Measurements from ENCODE around the gene COL20A1. TPM values are rescaled to one million over a fixed set of nuclear protein-coding genes. Genes with fewer than 3 reads are reported as not detected.

COL20A1 gene
- total and polyA plus RNA-seq, 4 donors = 0.06 to 0.09 TPM; not detected in 2

DNA sequence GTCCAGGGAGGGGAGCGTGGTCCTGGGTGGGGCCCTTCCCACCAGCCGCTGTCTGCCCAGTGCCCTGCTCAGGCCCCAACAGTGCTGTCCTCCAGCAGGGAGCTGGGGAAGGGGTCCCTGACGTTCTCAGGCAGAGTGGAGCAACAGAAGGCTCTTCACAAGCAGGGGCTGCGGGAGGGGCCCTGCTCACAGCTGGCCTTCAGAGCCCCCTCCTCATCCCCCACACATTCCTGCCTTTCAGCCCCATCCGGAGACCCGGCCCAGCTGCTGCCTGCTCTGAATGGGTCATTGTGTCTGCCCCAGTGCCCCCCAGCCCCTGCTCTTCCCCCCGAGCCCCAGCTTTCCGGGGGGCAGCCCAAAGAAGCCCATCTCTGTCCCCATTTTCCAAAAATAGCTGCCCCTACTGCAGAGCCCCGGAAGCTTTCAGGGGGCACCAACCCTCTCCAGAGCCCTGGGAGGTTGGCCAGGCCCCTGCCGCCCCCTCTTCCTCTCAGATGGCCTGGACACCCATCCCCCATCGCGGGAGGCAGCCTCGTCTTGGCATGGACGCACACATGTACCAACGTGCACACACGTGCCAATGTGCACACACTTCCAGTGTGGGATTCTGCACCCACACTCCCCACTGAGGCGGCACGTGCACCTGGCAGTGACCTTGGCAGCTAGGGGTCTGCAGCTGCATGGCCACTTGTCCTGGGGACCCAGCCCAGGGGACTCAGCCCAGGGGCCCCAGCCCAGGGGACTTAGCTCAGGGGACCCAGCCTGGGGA, 3.7 kb downstream of the COL20A1 start:
- Histone ChIP-seq H3K9ac (ENCODE audit: insufficient read depth in 1 of 2, low read length in 2 of 2) (no peak overlapping the region), H3K4me1 (ENCODE audit: control insufficient read depth in 5 of 5, insufficient read depth in 5 of 5, low read length in 5 of 5) (peaks cover 0 to 21% (median 0%) of the 10 kb centered on the region in 5 donors), H3K36me3 (ENCODE audit: control insufficient read depth in 4 of 4, insufficient read depth in 4 of 4, low read length in 4 of 4) (no peaks in the 10 kb centered on the region), H3K4me3 (no peak overlapping the region), H3K27ac (ENCODE audit: low read depth in 1 of 2, low read length in 1 of 2) (no peak overlapping the region), H3K27me3 (ENCODE audit: control insufficient read depth in 3 of 3, insufficient read depth in 3 of 3, low read length in 2 of 3) (peaks cover 0 to 14% (median 0%) of the 10 kb centered on the region in 3 donors), H3K9me3 (ENCODE audit: control insufficient read depth in 4 of 4, insufficient read depth in 3 of 4, low read length in 3 of 4) (peaks cover 0 to 5% (median 1%) of the 10 kb centered on the region in 4 donors)
- ATAC-seq (ENCODE audit: insufficient read depth, low FRiP score) (no peak), DNase-seq (peak in 2 of 3 donors; percentile 34 to 45)
- no peak for TF ChIP-seq CTCF (IDR thresholded peaks at IDR 0.05; ENCODE audit: control extremely low read depth, extremely low read depth)
- WGBS, 2 donors = 35 to 46% methylated on average over 18 of the region's 18 CpGs

- Histone ChIP-seq H3K9ac (ENCODE audit: insufficient read depth in 1 of 2, low read length in 2 of 2) (no peak overlapping the region), H3K27me3 (ENCODE audit: control insufficient read depth in 3 of 3, insufficient read depth in 3 of 3, low read length in 2 of 3) (peaks cover 0 to 14% (median 0%) of the 10 kb centered on the region in 3 donors), H3K27ac (ENCODE audit: low read depth in 1 of 2, low read length in 1 of 2) (no peak overlapping the region), H3K4me1 (ENCODE audit: control insufficient read depth in 5 of 5, insufficient read depth in 5 of 5, low read length in 5 of 5) (peaks cover 0 to 21% (median 0%) of the 10 kb centered on the region in 5 donors), H3K9me3 (ENCODE audit: control insufficient read depth in 4 of 4, insufficient read depth in 3 of 4, low read length in 3 of 4) (peaks cover 0 to 5% (median 1%) of the 10 kb centered on the region in 4 donors), H3K36me3 (ENCODE audit: control insufficient read depth in 4 of 4, insufficient read depth in 4 of 4, low read length in 4 of 4) (no peaks in the 10 kb centered on the region), H3K4me3 (no peak overlapping the region)
- no peak for TF ChIP-seq CTCF (IDR thresholded peaks at IDR 0.05; ENCODE audit: control extremely low read depth, extremely low read depth)
- DNase-seq = peak; percentile 56 to 65 (median 62)
- 59 to 77% methylated on average over 11 of the region's 11 CpGs for WGBS, 2 donors
- ATAC-seq (ENCODE audit: insufficient read depth, low FRiP score) = no peak
These were observed 4.4 kb downstream of the COL20A1 start for GRCh38 chr20:63297371-63297781.

DNA sequence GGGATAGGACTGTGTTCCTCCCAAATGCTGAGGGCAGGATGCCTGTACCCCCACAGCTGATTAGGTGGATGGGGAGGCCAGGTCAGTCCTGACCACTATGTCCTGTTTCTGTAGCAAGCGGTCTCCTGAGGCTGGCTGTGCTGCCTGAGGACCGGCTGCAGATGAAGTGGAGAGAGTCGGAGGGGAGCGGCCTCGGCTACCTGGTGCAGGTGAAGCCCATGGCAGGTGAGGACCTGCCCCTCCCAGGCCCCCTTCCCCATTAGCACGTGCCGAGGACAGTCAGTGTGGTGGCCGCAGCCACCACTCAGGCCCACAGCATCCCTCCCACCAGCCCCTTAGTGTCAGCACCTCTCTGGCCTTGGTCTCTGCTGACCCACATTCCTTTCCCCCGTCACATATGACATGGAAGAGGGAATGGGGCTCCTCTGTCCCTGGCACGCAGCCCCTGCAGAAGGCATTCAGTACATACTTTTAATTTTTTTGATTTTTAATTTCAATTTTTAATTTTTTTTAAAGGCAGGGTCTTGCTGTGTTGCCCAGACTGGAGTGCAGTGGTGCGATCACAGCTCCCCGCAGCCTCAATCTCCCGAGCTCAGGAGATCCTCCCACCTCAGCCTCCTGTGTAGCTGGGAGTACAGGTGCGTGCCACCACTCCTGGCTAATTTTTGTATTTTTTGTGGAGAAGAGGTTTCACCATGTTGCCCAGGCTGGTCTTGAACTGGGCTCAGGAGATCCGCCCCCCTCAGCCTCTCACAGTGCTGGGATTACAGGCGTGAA, 5.0 kb downstream of the COL20A1 start:
- 76 to 80% methylated on average over 16 of the region's 16 CpGs for WGBS, 2 donors
- Histone ChIP-seq H3K4me3 (no peak overlapping the region), H3K36me3 (ENCODE audit: control insufficient read depth in 4 of 4, insufficient read depth in 4 of 4, low read length in 4 of 4) (no peaks in the 10 kb centered on the region), H3K9me3 (ENCODE audit: control insufficient read depth in 4 of 4, insufficient read depth in 3 of 4, low read length in 3 of 4) (peaks cover 0 to 5% (median 1%) of the 10 kb centered on the region in 4 donors), H3K4me1 (ENCODE audit: control insufficient read depth in 5 of 5, insufficient read depth in 5 of 5, low read length in 5 of 5) (peaks cover 0 to 21% (median 0%) of the 10 kb centered on the region in 5 donors), H3K27me3 (ENCODE audit: control insufficient read depth in 3 of 3, insufficient read depth in 3 of 3, low read length in 2 of 3) (peaks cover 0 to 12% (median 0%) of the 10 kb centered on the region in 3 donors), H3K27ac (ENCODE audit: low read depth in 1 of 2, low read length in 1 of 2) (no peak overlapping the region), H3K9ac (ENCODE audit: insufficient read depth in 1 of 2, low read length in 2 of 2) (no peak overlapping the region)
- no peak for TF ChIP-seq CTCF (IDR thresholded peaks at IDR 0.05; ENCODE audit: control extremely low read depth, extremely low read depth)
- DNase-seq (no peak), ATAC-seq (ENCODE audit: insufficient read depth, low FRiP score) (no peak)
